ENCODE data around the gene C2orf78.
A peak's percentile ranks its signal among the peaks of the same experiment; 100 is the strongest.
"Not testable (repeated sequence)": the region's sequence is repeated elsewhere in the genome, so short reads cannot be mapped to it uniquely, and the experiment has no call there.

The C2orf78 gene

GRCh38 chr2:73779467-73780236 is 4.3 kb upstream of the C2orf78 start, which contains the start of gene DUSP11:
Gene DUSP11, minus strand, starts transcription at chr2:73780103. Its CDS starts 129 bp downstream, at chr2:73779974.
- DNase-seq: peak; percentile 92 to 97 (median 94)

GRCh38 chr2:73780237-73780582 is 3.8 kb upstream of the C2orf78 start:
- no peak for DNase-seq

- DNase-seq: not testable (repeated sequence)
Observed at GRCh38 chr2:73783402-73783801, 581 bp upstream of the C2orf78 start.

GRCh38 chr2:73811878-73812277 is 27.9 kb downstream of the C2orf78 start:
- DNase-seq: no peak

GRCh38 chr2:73812635-73813034 is 28.7 kb downstream of the C2orf78 start:
- no peak for DNase-seq

GRCh38 chr2:73818296-73818695 is 34.3 kb downstream of the C2orf78 start:
- no peak for DNase-seq

GRCh38 chr2:73821227-73821626 is 37.2 kb downstream of the C2orf78 start:
- no peak for DNase-seq

GRCh38 chr2:73821669-73822068 is 37.7 kb downstream of the C2orf78 start:
- DNase-seq: no peak

- no peak for DNase-seq
Observed at GRCh38 chr2:73822276-73822675, 38.3 kb downstream of the C2orf78 start.

GRCh38 chr2:73822991-73823390 is 39.0 kb downstream of the C2orf78 start:
- no peak for DNase-seq

- no peak for DNase-seq
Observed at GRCh38 chr2:73823416-73823815, 39.4 kb downstream of the C2orf78 start.

- peak in 5 of 6 experiments; percentile 5 to 67 (median 29) for DNase-seq
Observed at GRCh38 chr2:73823916-73824523, 40.0 kb downstream of the C2orf78 start.

GRCh38 chr2:73825408-73825807 is 41.4 kb downstream of the C2orf78 start:
- no peak for DNase-seq

- DNase-seq: no peak
Observed at GRCh38 chr2:73827018-73827417, 43.0 kb downstream of the C2orf78 start.

GRCh38 chr2:73827660-73828388 is 43.8 kb downstream of the C2orf78 start:
- no peak for DNase-seq

GRCh38 chr2:73828389-73828817 is 44.4 kb downstream of the C2orf78 start:
- DNase-seq: no peak

GRCh38 chr2:73828818-73829570 is 45.0 kb downstream of the C2orf78 start, which contains the start of gene STAMBP:
Gene STAMBP, plus strand, starts transcription at chr2:73828961. Its CDS starts 1,896 bp downstream, at chr2:73830857.
- peak; percentile 82 to 93 (median 88) for DNase-seq

- no peak for DNase-seq
Observed at GRCh38 chr2:73830871-73831401, 47.0 kb downstream of the C2orf78 start.

- no peak for DNase-seq
Observed at GRCh38 chr2:73832930-73833329, 48.9 kb downstream of the C2orf78 start.

- no peak for DNase-seq
Observed at GRCh38 chr2:73836141-73836943, 52.4 kb downstream of the C2orf78 start.

GRCh38 chr2:73837847-73838585 is 54.0 kb downstream of the C2orf78 start:
- no peak for DNase-seq

All from stimulated activated naive CD4-positive, alpha-beta T cell (primary cell).